Measurements from ENCODE around the gene CUEDC2. TPM values are rescaled to one million over a fixed set of nuclear protein-coding genes. Genes with fewer than 3 reads are reported as not detected.

Gene CUEDC2, protein sequence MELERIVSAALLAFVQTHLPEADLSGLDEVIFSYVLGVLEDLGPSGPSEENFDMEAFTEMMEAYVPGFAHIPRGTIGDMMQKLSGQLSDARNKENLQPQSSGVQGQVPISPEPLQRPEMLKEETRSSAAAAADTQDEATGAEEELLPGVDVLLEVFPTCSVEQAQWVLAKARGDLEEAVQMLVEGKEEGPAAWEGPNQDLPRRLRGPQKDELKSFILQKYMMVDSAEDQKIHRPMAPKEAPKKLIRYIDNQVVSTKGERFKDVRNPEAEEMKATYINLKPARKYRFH
- total RNA-seq (ENCODE audit: low replicate concordance) = 44.5 and 86.1 TPM in 2 replicates
- long read RNA-seq, transcript CUEDC2-201 (9 exons, 1,191 nt) = major isoform, 50 of 60 reads
- long read RNA-seq, partial matches to known transcripts = 1 of 60 reads
- long read RNA-seq, other reads (novel, unspliced or antisense) = 9 of 60 reads

- peaks cover 15% of the 10 kb centered on the region for H3K27me3 Mint-ChIP-seq
- peaks cover 24% of the 10 kb centered on the region for H3K4me1 Mint-ChIP-seq (ENCODE audit: unreplicated experiment)
- H3K36me3 Mint-ChIP-seq = no peaks in the 10 kb centered on the region
- DNase-seq (ENCODE audit: extremely low spot score, unreplicated experiment) = peak; percentile 98
- H3K27ac Mint-ChIP-seq = peak within 1 kb of the TSS; percentile 82
- peak within 1 kb of the TSS; percentile 95 for H3K4me3 Mint-ChIP-seq
- TF ChIP-seq CTCF (conservative IDR thresholded peaks at IDR 0.05) = no peak
- H3K9me3 Mint-ChIP-seq = no peaks in the 10 kb centered on the region
Measured at GRCh38 chr10:102432162-102432950, at the start of gene CUEDC2. TSS of gene CUEDC2 (minus strand) at chr10:102432574. CDS start at chr10:102425188, 7,386 bp downstream.

DNA sequence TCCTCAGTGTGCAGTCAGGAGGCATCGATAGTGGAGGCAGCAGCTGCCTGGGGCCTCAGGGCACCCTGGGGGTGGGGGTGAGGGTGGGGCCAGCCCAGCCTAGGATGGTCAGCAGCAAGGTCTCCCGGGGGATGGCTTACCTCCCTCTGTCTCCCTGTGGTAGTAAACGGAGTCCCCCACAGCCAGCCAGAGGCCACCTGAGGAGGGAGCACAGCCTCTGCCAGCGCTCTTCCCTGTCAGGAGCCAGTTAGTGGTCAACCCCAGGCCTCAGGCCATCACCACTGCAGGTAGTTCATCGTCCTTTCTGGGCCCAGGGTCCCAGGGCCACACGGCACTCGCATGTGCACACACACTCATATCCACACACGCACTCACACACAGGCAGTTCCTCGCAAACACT, 48.0 kb upstream of the CUEDC2 start:
- no peak for TF ChIP-seq CTCF (conservative IDR thresholded peaks at IDR 0.05)
- Mint-ChIP-seq H3K4me1 (ENCODE audit: unreplicated experiment) (peaks cover 3% of the 10 kb centered on the region), H3K4me3 (no peak overlapping the region), H3K36me3 (peaks cover 5% of the 10 kb centered on the region), H3K9me3 (no peaks in the 10 kb centered on the region), H3K27me3 (no peaks in the 10 kb centered on the region), H3K27ac (no peak overlapping the region)
- DNase-seq (ENCODE audit: extremely low spot score, unreplicated experiment) = no peak

- Mint-ChIP-seq H3K4me3 (no peak overlapping the region), H3K36me3 (peaks cover 5% of the 10 kb centered on the region), H3K4me1 (ENCODE audit: unreplicated experiment) (peaks cover 3% of the 10 kb centered on the region), H3K9me3 (no peaks in the 10 kb centered on the region), H3K27me3 (no peaks in the 10 kb centered on the region), H3K27ac (no peak overlapping the region)
- DNase-seq (ENCODE audit: extremely low spot score, unreplicated experiment) = no peak
- no peak for TF ChIP-seq CTCF (conservative IDR thresholded peaks at IDR 0.05)
Measured at GRCh38 chr10:102479651-102480050, 47.3 kb upstream of the CUEDC2 start.

DNA sequence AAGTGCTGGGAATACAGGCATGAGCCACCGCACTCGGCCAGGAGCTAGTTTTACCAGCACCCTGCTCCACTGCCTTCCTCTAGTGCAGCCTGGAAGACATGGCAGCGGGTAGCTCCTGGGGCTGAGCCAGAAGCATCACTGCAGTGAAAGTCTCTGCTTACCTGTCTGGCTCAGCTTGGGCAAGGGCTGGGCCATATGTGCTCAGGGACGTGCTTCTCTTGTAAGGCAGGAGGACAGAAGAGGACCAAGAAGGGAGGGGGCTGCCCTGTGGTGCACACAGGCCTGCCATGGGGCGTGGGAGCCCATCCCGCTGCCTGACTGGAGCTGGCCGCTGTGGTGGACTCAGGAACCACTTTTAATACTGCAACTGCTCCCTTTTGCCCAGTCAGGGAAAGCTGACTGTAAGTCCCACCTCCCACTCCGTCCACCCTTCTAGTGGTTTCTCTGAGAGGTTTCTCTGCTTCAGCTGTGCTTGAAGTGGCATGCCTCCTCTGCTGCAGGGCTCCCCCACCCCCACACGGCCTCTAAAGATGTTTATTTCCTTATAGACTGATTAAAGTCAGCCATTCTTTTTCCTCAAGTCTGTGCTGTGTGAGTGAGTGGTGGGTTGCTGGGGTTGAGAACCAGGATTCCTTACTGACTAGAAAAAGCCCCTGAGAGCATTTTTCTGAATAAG, 44.2 kb upstream of the CUEDC2 start:
- Mint-ChIP-seq H3K27ac (no peak overlapping the region), H3K27me3 (no peaks in the 10 kb centered on the region), H3K36me3 (peaks cover 8% of the 10 kb centered on the region), H3K4me1 (ENCODE audit: unreplicated experiment) (peaks cover 3% of the 10 kb centered on the region), H3K4me3 (no peak overlapping the region), H3K9me3 (no peaks in the 10 kb centered on the region)
- no peak for DNase-seq (ENCODE audit: extremely low spot score, unreplicated experiment)
- no peak for TF ChIP-seq CTCF (conservative IDR thresholded peaks at IDR 0.05)

GRCh38 chr10:102475451-102476040, 43.2 kb upstream of the CUEDC2 start:
- TF ChIP-seq CTCF (conservative IDR thresholded peaks at IDR 0.05) = no peak
- Mint-ChIP-seq H3K36me3 (peaks cover 8% of the 10 kb centered on the region), H3K27me3 (no peaks in the 10 kb centered on the region), H3K4me1 (ENCODE audit: unreplicated experiment) (peaks cover 3% of the 10 kb centered on the region), H3K4me3 (no peak overlapping the region), H3K27ac (no peak overlapping the region), H3K9me3 (no peaks in the 10 kb centered on the region)
- no peak for DNase-seq (ENCODE audit: extremely low spot score, unreplicated experiment)

Data from type B pancreatic cell (in vitro differentiated cells).